Raji (cell line): Measurements from ENCODE around the gene NRP1.

Experiments used
- POLR2A ChIP-seq: IDR thresholded peaks from 2 replicates; pipeline ENCODE4 v1.6.1; 2011; ENCODE audit warnings: low read depth, low read length, control low read depth; ENCODE audit not compliant: insufficient read depth

NRP1 gene

DNA sequence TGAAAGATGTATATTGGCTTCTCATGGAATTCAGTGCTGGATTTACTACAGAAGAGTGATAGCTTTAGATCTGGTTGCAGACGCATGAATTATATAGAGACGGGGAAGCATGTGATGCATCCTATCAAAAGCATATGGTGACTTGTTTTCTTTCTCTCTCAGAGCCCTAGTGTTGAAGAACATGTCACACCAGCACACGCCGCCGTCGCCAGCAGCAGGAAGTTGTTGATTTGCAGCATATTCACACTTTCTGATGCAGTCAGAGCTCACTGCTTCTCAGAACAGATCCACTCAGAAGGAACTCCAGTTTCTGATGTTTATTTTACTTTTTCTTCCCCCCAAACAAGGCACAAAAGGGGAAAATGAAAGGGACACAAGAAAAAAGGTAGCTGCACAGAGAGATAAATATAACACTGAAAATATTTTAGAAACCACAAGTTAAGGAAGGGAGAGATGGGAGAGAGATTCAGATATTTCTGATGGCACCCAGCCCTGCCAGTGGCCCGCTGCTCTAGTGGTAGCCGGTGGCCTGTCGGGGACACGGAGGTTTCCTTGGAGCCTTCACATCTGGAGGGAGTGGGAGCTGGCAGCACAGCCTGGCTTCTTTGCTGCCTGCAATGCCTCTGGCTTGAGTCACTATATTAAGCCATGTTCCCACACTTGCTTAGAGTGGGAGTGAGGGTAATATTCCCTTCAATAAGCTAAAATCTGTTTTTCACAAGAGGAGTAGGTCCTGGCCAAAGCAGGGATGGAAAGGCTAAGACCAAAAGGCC is 123.2 kb downstream of the NRP1 start:
- no peak for TF ChIP-seq POLR2A

DNA sequence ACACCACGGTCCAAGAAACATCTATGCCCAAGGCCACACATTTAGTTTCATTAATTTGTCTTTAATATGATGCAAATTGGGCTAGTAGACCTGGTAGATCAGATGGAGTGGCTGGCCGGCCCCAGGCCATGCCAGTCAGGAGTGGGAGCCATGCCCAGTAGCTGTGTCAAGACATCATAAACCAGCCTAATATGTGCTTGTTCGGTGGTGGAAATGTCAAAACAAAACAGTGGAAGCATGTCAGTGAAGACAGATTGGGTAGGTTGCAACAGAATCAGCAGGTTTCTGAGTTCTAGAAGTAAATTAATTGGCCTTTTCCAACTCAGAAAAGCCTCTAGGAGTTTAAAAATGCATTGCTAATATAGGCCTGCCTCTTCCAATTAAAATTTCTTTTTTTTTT is 124.7 kb downstream of the NRP1 start:
- TF ChIP-seq POLR2A = no peak

DNA sequence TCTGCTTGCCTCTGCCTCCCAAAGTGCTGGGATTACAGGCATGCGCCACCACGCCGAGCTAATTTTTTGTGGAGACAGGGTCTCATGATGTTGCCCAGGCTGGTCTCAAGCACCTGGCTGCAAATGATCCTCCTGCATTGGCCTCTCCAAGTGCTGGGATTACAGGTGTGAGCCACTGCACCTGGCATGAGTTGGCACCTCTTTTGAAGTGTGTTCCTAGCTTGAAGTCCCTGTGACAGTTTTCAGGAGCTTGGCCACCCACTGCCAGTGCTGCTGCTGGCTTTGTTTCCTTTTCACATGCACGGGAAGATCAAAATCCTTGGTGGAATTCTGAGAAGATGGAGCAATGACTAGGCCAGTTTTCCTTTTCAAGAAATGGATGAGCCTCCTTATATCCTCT is 126.3 kb downstream of the NRP1 start:
- TF ChIP-seq POLR2A = no peak

DNA sequence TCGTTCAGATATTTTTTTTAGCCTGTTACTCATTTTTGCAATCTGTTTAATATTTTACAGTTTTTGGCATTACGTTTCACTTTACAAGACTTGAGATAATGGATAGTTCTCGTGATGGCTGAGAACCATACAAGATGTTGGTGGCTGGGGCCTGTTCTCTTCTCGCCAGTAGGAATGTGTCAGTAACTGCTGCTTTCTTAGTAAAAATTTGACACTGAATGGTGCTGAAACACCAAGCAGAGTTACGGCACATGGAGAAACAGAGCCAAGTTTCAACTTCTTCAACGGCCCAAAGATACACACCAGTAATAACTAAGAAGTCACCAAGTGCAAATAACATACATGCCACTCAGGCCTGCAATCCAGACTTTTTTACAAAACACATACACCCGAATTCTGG is 130.4 kb downstream of the NRP1 start:
- no peak for TF ChIP-seq POLR2A

DNA sequence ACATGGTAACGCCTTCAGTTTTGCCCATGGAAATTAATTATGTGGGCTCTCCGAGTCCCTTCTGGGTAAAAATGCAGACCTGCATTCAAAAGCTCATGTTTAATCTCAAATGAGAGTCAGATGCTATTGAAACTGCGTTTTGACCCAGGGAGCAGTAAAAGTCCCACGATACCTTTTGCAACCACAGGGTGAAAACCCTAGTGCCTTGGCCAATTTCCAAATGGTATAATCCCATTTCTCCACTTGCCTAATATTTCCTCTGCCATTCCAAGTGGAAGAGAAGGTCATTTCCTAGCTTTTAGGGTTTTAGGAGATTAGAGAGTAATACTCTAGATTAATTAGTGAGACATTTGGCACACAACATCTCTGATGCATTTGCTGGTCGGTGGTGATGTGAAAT is 132.5 kb downstream of the NRP1 start:
- no peak for TF ChIP-seq POLR2A

DNA sequence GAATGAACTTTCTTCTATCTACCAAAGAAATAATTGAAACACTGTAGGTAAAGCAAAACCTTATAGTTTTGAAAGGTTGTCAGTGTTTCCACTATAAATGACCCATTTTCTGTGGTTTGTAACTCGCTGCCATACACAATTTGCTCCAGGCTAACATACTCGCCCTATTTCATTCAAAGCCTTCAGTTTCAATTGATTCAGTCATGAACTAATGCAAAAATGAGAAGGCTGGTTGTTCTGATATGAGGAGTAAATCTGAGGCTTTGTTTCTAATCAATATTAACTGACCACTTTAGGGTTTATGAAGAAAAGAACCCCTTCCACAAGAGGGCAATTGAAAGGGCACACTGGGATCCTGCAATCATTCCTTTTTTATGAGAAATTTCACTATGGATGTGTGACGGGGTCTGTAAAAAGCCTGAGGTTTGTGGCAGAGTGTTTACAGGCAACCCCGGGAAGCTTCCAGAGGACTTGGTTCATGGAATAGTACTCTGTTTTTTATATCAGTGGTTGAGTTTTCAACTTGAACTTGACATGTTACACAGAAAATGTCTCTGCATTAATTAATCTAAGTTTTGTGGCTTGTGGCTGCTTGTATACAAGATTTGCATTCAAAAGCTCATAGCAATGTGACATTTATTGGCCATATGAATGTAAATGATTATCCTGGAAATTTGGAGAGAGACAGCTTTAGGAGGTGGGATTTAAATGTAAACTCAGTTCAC is 133.2 kb downstream of the NRP1 start:
- TF ChIP-seq POLR2A = no peak

DNA sequence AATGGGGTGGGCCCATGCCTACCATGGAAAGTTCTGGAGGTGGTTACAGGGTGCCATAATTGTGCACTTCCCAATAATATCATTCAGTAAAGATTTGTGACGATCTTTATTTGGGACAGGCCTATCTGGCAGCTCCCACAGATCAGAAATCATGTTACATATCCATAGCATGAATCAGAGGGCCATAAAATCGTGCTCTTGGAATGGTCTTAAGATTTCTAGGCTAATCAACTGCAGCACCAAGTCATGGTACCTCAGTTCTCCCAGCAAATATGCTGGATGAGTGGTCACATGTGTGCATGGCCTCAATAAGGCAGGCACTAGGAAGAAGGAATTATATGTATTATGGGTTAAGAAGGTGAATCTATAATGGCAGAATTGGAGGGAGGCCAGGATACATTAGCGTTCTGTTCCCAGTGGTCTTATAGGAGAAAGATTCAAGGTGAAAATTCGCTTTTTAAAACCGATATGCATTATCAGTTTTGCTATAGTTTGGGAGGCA is 134.7 kb downstream of the NRP1 start:
- no peak for TF ChIP-seq POLR2A

DNA sequence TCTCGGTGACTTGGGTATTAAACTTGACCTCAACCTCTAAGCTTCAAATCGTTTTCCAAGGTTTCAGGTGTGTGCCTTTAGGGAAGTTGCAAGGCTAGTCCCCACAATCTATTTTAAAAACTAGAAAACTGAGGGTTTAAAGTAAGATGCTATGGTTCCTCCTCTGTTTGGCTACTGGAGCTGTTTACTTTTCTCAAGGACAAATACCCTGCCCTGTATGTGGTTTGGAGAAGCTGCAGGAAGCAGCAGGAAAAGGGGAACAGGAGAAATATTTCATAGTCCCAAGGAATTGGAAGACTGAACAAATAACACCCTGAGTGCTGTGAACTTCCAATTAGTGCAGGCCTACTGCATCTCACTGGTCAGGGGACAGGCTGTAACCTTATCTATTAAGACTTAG is 135.9 kb downstream of the NRP1 start:
- no peak for TF ChIP-seq POLR2A

DNA sequence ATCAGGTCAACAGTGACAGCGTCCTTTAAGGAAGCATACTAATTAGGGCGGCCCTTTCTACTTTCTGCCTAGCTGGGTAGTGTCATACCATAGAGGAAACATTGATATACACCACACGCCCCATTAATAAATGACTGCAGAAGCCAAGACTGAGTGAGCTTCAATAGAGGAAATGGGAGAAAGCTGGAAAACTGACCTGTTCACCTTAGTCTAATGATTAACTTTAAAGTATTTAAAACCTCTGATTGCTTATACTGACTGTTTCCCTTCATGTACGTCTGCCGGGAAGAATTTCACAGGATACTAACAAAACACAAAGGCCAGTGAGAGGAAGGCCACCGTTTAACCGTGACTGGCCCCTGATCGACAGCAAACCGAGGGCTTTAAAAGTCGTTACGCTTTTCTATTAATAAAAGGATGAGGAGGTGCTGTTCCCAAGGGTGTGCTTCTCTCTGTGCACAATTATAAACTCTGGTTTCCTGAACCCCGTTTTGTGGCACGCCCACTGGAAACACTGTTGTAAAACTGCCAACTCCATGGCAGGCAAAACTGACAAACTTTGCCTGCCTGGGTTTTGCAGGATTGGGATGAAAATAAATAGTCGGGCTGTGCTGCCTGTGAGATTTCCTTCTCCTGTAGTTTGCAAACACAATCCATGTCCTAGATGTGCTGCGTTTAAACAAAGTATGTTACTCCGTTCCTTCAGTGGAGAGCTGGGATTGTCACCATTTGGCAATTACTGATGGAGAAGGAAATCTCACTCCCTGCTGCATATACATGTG is 137.6 kb downstream of the NRP1 start:
- no peak for TF ChIP-seq POLR2A

DNA sequence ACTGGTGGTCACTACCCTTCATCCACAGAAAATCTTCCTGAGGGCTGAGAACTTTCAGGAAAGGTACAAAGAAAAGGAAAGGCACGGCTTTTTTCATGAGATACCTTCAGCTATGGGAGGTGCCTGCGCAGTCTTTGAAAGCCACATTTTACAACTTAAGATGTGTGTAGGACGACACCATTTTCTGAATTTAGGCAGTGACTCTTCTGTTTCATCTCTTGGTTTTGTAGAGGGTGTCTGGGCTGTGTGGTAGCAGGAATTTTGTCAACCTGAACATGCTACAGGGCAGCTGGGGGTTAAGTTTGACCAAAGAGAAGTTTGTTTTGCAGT is 138.1 kb downstream of the NRP1 start:
- no peak for TF ChIP-seq POLR2A

DNA sequence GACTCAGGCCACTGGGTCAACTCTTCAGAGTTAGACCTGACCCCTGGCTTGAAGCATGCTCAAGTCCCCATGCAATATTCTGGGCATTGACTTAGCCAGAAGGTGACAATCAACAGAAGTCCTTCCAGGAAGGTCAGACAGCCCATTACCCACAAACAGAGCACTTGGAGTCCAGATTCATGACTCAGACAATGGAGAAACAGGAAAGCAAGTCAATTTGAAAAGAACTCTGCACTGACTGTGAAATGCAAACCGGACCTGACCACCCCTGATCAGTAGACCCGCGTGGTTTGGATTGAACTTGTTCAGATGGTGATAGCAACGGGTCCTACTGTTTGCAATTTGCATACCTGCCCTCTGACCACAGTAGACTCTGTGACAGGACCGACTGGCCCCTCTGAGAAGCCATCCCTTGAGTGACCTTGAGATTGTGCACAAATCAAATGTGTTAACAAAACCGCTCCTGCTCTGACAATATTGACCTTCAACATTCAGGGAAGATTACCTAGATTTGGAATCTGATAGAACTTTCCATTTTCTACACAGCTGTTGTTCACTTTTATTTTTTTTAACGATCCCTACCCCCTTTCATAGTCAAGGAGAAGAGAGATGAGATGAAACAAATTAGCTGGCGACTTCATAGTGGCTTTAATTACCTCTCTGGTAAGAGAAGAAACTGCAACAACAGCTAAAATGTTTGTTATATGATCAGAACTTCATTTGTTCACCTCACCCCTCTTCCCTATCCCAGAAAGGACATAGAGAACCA is 138.7 kb downstream of the NRP1 start:
- TF ChIP-seq POLR2A = no peak

DNA sequence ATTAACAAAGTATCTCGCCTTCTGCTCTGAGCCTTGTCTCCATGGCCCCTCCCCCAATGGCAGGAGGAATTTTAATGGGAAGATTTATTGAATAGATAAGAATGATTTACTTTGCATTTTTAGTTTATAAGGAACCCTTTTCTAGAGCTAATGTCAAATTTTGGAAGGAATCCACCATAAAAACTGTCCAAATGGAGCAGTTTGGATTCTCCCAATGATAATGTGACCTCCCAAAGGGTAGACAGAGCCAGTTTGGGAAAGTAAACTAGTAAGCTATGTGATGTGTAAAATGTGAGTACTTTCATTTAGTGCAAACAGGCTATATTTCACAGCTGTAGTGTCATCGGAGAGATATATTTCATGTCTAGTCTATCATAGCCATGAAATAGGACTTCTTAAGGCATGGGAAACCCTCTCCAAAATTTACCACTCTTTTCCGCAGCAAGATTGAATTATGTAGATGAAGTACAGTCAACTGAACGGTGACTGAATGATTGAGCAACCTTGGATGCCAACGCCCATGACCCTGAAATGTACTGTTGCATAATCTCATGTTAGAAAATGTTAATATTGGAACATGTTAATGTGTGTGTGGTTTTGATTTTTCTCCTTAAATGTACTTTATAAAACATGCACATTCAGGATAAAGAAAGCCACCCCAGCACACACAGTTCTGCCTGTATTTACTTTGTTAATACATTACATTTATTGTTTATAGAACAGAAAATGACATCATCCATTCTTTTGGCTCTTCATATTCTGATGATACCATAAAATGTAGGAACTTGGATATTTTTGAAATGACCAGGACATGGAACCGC is 140.6 kb downstream of the NRP1 start:
- no peak for TF ChIP-seq POLR2A

DNA sequence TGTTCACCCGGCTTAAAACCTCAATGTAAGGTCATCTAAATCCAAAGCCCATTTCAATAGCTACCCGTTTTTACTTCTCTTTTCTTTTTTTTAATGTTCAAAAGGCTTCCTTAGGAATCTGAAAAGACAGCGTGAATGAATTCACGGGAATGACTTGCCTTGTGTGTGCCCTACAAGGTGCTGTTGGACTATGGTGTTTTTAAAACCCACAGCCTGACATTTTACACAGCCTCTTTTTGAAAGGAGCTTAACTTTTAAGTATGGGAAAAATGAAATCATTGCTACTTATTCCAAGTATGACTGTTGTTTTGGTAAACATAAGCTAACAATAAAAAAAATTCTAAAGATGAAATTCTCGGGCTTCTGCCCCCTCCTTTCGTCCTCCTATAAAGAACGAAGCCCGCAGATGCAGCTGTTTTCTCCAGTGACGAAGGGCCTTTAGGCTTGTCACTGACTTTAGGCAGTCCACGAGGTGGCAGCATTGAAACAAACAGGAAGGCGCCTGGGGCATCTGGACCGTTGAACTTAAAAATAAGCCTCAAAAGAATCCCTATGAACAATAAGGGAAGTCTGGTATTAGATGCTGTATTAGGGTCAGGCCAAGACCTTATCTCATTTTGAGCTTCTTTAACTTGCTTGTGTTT is 141.3 kb downstream of the NRP1 start:
- TF ChIP-seq POLR2A = no peak

DNA sequence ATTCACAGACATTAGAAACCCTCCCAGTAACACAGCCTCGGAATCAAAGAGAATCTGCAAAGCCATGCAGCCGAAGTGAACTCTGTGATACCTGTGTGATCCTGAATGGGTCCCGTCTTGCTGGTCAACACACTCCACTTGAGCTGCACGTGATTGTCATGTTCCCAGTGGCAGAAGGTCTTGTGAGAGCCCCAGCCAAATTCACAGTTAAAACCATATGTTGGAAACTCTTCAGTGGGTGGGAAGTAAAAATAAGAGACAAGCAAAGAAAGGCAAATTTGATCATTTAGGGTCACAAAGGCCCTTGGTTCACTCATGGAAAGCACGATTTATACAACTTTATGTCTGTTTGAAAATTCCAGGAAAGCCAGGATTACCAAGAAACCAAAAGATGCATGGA is 142.3 kb downstream of the NRP1 start:
- TF ChIP-seq POLR2A = no peak

DNA sequence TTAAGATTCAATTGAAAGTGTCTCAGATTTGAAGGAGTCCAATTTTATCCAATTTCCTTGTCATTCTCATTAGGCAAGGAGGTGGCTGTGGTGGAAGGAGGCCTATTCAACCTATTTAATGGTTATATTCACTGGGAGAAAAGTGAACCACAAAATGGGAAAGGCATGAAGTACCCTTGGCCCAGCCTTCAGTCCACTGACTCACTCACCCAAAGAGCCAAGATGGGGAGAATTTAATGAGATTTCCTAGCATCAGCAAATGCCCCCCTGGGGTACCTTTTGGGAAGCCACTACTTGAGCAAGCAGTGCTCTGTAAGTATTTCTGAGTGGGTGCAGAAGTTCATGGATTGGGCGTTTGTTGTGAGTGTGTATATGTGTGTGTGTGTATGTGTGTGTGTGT is 144.1 kb downstream of the NRP1 start:
- TF ChIP-seq POLR2A = no peak
